GM21528 (cell line): ENCODE results near the gene SORBS1.

Experiments
- ATAC-seq: cut with Tn5 transposase; IDR thresholded peaks from one replicate; pipeline ENCODE4 v1.9.1; 2021; ENCODE audit warnings: mild to moderate bottlenecking, moderate library complexity; ENCODE audit not compliant: unreplicated experiment, low FRiP score

The SORBS1 gene

DNA sequence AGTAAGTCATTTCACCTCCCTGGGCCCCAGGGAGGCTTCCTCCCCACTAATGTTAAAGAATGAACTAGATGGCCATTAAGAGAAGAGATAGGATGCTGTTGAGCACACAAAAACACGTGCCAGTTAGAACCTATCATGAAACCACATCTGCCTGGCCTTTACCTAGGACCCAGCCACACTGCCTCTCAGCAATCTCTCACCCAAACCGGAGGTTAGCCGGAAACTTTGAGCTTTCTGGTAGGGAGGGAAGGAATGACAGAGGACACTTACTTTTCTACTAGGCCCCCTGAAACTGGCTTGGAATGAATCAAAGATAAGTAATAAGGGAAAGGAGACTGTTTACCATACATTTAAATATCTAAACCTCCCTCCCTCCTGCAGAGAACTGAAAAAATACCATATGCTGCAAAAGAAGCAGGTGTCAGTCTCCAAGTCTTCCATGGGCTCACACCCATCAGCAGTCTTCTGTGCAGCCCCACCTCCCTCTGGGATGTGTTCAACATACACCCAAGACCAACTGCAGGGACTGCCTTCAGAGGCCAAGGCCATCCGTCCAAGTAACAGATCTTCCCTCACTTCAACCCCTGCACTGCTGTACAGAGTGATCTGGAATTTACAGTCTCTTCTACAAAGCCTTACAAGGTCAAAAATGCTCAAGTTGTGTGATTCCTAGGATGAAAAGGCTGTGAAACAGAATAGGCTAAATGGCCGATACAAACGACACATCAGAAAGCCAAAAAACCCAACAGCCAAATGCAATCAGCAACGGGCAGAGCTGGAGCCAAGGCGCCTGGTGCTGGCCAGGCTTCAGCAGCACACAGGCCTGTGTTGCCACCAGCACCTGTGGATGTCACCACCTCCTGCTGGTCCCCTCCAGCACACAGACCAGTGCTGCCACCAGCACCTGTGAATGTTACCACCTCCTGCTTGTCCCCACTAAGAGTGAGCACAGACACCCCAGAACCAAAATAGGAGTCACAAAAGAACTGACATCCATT is 42.4 kb downstream of the SORBS1 start:
- ATAC-seq: no peak

GRCh38 chr10:95517536-95518454 is 43.4 kb downstream of the SORBS1 start:
- no peak for ATAC-seq

DNA sequence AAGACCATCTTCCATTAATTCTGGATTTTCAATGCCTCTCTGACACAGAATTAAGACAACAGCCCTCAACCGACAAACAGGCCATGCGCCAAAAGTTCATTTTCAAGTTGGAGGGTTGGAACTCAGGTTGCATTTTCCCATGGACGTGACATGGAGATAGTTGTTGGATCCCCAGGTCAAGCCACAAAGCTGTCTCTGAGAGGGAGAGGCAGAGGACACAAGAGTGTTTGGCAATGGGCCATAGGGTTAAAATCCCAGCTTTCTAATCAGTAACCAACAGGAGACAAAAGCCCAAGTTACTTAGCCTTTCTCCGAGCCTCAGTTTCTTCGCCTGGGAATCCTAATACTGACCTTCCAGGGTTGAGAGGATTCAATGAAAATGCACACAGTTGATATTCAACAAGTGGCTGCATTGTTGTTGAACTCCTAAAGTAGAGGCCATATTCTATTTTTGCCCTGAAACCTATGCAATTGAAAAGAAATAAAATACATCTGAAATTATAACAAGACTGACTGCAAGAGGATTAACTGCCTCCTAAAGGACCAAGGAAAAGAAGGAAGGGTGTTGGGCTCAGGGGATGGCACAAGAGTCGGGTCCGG is 44.3 kb downstream of the SORBS1 start:
- no peak for ATAC-seq

DNA sequence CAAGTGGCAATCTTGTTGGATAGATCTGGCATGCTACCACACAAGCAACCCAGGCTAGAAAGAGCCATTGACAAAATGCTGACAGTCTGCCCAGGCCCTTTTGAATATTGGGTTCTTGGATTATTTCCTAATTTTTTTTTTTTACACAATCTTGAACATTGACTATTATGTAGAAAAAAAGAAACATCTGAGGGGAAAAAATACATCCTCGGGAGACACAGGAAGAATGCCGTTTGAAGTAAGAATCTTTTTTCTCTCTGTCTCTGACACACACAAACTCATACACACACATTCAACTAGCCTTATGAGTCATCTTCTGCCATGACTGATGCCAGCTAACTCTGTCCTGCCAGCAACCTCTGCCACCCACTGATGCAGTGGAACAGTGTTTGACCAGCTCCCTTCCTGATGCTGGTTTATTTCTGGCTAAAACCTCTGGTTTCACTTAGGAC is 47.2 kb downstream of the SORBS1 start:
- no peak for ATAC-seq

- ATAC-seq: no peak
Measured at GRCh38 chr10:95513008-95513589, 48.1 kb downstream of the SORBS1 start.

DNA sequence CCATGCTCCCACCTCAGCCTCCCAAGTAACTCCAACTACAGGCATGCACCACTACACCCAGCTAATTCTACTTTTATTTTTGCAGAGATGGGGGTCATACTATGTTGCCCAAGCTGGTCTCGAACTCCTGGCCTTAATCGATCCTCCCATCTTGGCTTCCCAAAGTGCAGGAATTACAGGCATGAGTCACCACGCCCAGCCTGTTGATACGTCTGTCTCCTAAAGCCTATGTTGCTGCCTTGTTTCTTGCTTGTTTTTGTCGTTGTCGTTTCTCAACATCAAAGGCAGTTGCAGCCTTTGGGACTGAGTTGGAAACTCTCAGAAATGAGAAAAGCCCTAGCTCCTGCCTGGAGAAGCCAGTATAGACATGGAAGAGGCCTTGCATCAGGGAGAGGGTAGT is 49.9 kb downstream of the SORBS1 start:
- no peak for ATAC-seq

- ATAC-seq: no peak
Measured at GRCh38 chr10:95509251-95509650, 51.9 kb downstream of the SORBS1 start.

DNA sequence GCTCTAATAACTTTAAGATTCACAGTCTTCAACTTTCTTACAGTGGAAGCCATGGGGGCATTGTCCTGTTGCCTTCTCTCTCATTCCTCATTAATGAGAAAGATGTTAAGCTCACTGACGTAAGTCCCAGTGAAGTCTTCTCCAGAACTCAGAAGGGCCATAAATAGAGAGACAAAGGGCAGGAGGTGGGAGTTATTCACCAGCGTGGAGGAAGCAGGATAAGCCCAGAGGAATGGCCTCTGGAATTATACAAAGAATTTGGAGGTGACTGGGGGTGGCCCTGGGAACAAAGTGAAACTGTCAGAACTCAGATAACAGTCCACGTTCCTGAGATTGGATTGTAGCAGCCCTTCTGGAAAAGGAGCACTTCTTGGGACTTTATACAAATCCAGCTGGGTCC is 52.4 kb downstream of the SORBS1 start:
- no peak for ATAC-seq

DNA sequence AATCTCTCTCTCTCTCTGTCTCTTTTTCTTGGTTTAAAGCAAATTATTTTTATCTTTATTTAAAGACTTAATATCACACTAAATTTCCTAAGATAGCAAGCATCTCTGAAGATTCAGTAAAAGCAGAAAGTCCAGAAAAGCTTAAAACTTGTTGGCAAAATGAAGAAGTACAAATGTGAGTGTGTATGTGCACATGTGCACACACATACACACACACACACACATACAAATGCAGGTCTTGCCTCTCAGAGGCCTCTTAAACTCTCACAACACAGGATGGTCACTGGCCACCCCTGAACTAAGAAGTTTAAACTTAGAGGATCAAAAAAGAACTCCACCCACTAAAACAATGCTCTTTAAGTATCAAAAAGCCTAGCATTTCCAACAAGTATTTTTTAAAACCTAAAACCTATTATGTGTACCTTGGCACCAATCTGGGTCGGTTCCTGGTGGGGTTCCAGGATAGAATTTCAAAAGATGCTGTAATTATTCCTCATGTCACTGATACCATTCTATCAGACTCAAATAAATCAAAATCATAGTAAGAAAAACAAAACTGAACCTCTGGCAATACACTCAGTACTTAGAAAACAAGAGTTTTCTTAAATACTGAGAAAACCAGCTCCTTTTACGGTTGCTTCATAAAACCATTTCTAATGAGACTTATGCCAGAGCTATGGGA is 55.0 kb downstream of the SORBS1 start:
- no peak for ATAC-seq

DNA sequence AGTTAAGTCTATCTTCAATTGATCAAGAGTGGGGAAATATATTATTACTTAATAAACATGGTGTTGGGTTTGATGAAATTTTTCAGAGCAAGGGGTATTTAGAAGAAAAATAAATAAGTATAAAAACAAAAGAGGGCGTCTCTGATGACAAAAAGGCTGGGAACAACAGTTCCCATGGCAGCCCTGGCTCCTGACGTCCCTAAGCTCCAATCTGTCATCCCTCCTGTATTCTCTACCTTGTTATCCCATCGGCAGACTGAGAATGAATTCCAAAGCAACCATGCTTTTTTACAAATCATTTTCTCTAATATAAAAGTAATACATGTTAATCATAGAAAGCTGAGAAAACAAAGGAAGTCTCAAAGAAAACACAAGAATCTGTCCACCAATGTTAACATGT is 55.5 kb downstream of the SORBS1 start:
- no peak for ATAC-seq

GRCh38 chr10:95505084-95505610 is 56.0 kb downstream of the SORBS1 start:
- no peak for ATAC-seq

DNA sequence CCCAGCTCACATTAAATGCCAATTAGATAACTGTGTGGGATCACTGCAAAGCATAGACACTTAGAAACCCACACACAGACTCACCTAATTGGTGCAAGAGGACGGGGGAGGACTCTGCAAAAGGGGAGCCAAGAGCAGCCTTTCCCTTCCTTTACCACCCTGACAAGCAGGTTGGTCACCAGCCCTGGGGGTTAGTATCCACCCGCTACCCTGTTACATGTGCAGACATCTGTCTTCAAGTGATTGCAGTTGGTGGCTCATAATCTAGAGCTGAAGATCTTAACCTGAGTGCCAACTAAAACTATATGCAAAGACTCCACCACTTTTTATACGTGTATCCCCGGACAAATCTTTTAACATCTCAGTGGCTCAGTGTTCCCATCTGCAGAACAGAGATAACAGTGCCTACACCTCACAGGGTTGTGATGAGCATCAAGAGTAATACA is 56.9 kb downstream of the SORBS1 start:
- no peak for ATAC-seq

- no peak for ATAC-seq
Measured at GRCh38 chr10:95503526-95503925, 57.6 kb downstream of the SORBS1 start.

DNA sequence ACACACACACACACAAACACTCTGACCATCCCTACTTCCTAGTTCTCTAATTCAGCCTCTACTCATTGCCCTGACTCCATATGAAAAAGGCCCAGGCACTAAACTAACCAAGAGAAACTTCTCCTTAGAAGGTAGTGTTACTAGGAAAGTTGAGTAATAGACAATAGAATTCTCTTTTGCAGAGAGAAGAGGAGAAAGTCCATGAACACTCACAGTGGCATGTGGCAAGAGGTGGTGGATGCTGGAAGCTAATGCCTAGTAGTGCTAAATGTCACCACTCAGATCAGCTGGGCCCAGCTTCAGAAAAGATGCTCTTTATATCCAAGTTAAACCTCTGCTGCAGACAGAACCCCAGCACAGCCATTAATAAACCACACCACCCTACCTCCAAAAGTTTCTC is 58.2 kb downstream of the SORBS1 start:
- no peak for ATAC-seq

DNA sequence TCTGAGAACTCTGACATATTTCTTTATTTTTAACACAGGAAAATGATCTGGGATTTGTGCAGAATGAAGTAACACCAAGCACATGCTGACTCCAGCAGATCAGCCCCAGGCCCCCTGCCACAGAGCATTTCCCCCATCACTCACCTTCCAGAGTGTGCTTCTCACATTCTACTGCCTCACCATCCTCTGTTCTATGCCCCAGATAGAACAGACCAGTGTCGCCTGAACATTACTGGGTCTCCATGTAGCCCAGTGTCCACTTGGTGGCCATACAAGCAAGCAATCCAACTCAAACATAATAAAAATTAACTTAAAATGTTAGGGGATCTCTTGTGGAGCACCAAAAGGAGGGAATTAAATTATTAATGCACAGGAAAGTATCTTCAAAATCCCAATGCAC is 58.8 kb downstream of the SORBS1 start:
- no peak for ATAC-seq

DNA sequence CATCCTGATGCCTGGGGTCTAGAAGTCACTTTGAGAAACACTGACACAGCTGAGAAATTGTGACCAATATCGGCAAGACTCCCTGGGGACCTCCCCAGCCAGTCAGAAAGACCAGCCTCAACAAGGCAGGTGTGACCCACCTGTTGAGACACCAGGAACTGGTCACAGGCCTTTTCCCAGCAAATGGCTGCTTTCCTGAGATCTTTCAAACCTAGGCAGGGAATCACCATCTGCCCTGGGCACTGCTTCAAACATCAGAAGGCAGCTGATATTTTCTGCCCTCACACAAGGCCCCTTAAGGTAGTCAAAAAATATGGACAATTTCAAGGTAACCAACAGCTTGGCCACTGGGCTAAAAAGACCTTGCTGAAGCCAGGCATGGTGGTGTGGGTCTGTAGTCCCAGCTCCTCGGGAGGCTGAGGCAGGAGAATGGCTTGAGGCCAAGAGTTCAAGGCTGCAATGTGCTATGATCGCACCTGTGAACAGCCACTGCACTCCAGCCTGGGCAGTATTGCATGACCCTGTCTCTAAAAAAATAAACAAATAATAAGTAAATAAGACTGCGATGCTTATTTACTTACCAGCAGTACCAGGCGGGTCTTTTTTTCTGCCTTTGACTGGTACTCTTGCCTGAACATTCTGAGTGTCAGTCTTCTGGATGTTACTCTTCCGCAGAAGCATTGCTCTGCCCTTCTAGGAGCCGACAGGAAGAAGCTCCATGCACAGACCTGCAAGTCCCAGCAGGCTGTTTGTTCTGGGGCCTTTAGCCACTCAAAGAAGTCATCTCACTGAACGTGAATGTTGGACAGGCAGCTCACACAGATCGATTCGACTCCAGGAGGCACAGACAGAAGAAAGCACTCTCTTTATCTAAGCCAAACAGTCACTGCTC is 59.7 kb downstream of the SORBS1 start:
- ATAC-seq: no peak

DNA sequence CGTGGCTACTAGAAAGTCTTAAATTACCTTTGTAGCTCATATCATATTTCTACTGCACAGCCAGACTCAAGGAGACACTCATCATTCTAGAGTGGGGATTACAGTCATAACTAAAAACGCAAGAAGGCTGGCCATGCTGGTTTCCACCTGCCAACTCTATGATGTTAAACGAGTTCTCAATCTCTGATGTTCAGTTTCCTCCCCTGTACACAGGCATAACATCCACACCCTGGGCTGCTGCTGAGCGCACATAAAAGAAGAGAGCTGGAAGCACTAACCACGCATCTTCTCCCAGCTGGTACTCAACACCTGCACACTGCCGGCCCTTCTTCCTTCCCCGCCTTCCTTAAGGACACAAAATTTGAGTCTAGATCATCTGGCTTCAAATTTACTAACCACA is 60.5 kb downstream of the SORBS1 start:
- ATAC-seq: no peak

DNA sequence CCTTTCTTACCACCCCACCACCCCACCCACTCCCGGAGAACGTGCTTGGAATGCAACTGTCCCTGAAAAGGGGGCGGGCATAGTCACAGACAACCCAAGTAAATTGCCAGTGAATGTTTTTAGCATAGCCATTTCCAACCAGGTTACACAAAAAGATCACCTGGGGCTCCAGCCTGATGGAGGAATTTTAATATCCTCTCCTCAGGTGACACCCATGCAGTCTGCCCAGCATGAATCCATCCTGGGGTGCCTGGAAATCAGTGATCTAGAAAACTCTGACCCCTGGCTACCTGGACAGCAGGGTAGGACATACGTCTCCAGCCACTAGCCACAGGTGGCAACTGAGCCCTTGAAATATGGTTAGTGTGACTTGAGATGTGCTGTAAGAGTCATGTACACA is 61.1 kb downstream of the SORBS1 start:
- ATAC-seq: no peak
